HepG2 (cell line): ENCODE measurements around the gene SMARCA4. TPM values are rescaled to one million over a fixed set of nuclear protein-coding genes. Genes with fewer than 3 reads are reported as not detected.

Source experiments
- CREB3 ChIP-seq: sonication (generic); formaldehyde crosslinking; IDR thresholded peaks from 2 replicates; pipeline ENCODE4 v1.5.0; 2020; ENCODE audit warnings: missing genetic modification reagents
- KDM5A ChIP-seq: fragments of 200-600 bp; sonication (generic); IDR thresholded peaks from 2 replicates; pipeline ENCODE4 v1.7.0; 2018; ENCODE audit warnings: antibody characterized with exemption, mild to moderate bottlenecking, low read length, borderline replicate concordance
- MEIS1 ChIP-seq: sonication (generic); formaldehyde crosslinking; IDR thresholded peaks from 2 replicates; pipeline ENCODE4 v1.9.0; 2021; ENCODE audit warnings: mild to moderate bottlenecking, missing genetic modification reagents, moderate library complexity, borderline replicate concordance
- NFAT5 ChIP-seq: sonication (generic); formaldehyde crosslinking; IDR thresholded peaks from 2 replicates; pipeline ENCODE4 v1.4.0; 2020; ENCODE audit warnings: missing genetic modification reagents
- PRDM10 ChIP-seq: sonication (generic); formaldehyde crosslinking; IDR thresholded peaks from 2 replicates; pipeline ENCODE4 v1.4.0; 2020; ENCODE audit warnings: low read depth, missing genetic modification reagents
- RFX1 ChIP-seq: fragments of 450-650 bp; IDR thresholded peaks from 2 replicates; pipeline ENCODE4 v1.6.1; 2017
- SMARCE1 ChIP-seq: fragments of 450-650 bp; IDR thresholded peaks from 2 replicates; pipeline ENCODE4 v1.6.1; 2017; ENCODE audit warnings: borderline replicate concordance
- TARDBP ChIP-seq: sonication (generic); formaldehyde crosslinking; IDR thresholded peaks from 2 replicates; pipeline ENCODE4 v1.8.0; 2022; ENCODE audit warnings: mild to moderate bottlenecking, missing genetic modification reagents
- ZNF12 ChIP-seq: sonication (generic); formaldehyde crosslinking; IDR thresholded peaks from 2 replicates; pipeline ENCODE4 v1.5.0; 2020; ENCODE audit warnings: missing genetic modification reagents
- ZNF432 ChIP-seq: sonication (generic); formaldehyde crosslinking; IDR thresholded peaks from 2 replicates; pipeline ENCODE4 v1.5.0; 2020; ENCODE audit warnings: missing genetic modification reagents, mild to moderate bottlenecking, borderline replicate concordance
- ZNF724P ChIP-seq: sonication (generic); formaldehyde crosslinking; IDR thresholded peaks from 2 replicates; pipeline ENCODE4 v1.8.0; 2022; ENCODE audit warnings: missing genetic modification reagents, borderline replicate concordance
- ZNF773 ChIP-seq: sonication (generic); formaldehyde crosslinking; IDR thresholded peaks from 2 replicates; pipeline ENCODE4 v1.4.0; 2020; ENCODE audit warnings: missing genetic modification reagents, borderline replicate concordance
- ZNF775 ChIP-seq: sonication (generic); formaldehyde crosslinking; IDR thresholded peaks from 2 replicates; pipeline ENCODE4 v1.4.0; 2020; ENCODE audit warnings: missing genetic modification reagents, mild to moderate bottlenecking, moderate library complexity, borderline replicate concordance
- ZNF776 ChIP-seq: sonication (generic); formaldehyde crosslinking; IDR thresholded peaks from 2 replicates; pipeline ENCODE4 v1.4.0; 2020; ENCODE audit warnings: mild to moderate bottlenecking, missing genetic modification reagents
- ZNF784 ChIP-seq: sonication (generic); formaldehyde crosslinking; IDR thresholded peaks from 2 replicates; pipeline ENCODE4 v1.5.1; 2020; ENCODE audit warnings: missing genetic modification reagents, mild to moderate bottlenecking, borderline replicate concordance
- ZSCAN30 ChIP-seq: sonication (generic); formaldehyde crosslinking; IDR thresholded peaks from 2 replicates; pipeline ENCODE4 v1.5.0; 2020; ENCODE audit warnings: mild to moderate bottlenecking, missing genetic modification reagents
- polyA plus RNA-seq, 8 experiments: library from polyadenylated mRNA; depleted of rRNA in 3 of 8; stranded (reverse) in 7 of 8; unstranded in 1 of 8; fragments of >200 nt; fragmentation: Illumina TruSeq in 4 of 8; extraction: Trizol in 4 of 8; gene quantifications; 2 replicates each; pipeline versions ENCODE4 v1.2.1 to v1.2.3, GENCODE V29; 2011 to 2016; ENCODE audit warnings: low read depth in 4 of 8, missing spikeins in 1 of 8, mixed read lengths in 1 of 8; ENCODE audit not compliant: insufficient read depth in 1 of 8
- total RNA-seq, 5 experiments: library from RNA; depleted of rRNA; stranded (reverse); fragments of >200 nt; fragmentation: Illumina TruSeq; extraction: Trizol; gene quantifications; 2 replicates each; pipeline ENCODE4 v1.2.3, GENCODE V29; 2016; ENCODE audit warnings: low read depth in 1 of 5

The SMARCA4 gene
- total and polyA plus RNA-seq, 2 of the 13 experiments (the other 11 are each of a cell fraction or from before 2014, with no cell fraction given): 25.4 to 45.9 TPM

- TF ChIP-seq NFAT5 (CRISPR knock-in tag): no peak; the same call in 1 of the 2 replicates
- peak; percentile 24; the same call in 1 of the 2 replicates for TF ChIP-seq MEIS1
- TF ChIP-seq ZNF784: peak; percentile 52; the same call in 1 of the 2 replicates
- 0 out of 2 replicates have a peak, but pooled peaks have one; percentile 26 for TF ChIP-seq ZNF775 (CRISPR knock-in tag)
- no peak for TF ChIP-seq SMARCE1
- peak; percentile 83; the same call in 1 of the 2 replicates for TF ChIP-seq ZNF776
- no peak for TF ChIP-seq ZSCAN30 (CRISPR knock-in tag)
- no peak for TF ChIP-seq ZNF12 (CRISPR knock-in tag)
- peak; percentile 47 for TF ChIP-seq TARDBP (CRISPR knock-in tag)
- no peak for TF ChIP-seq KDM5A
- no peak; the same call in 1 of the 2 replicates for TF ChIP-seq CREB3 (CRISPR knock-in tag)
- TF ChIP-seq PRDM10: 0 out of 2 replicates have a peak, but pooled peaks have one; percentile 31
- TF ChIP-seq ZNF724P (CRISPR knock-in tag): no peak; the same call in 1 of the 2 replicates
- no peak for TF ChIP-seq RFX1
- TF ChIP-seq ZNF773 (CRISPR knock-in tag): no peak
- TF ChIP-seq ZNF432: no peak; the same call in 1 of the 2 replicates
These were observed at the start of gene SMARCA4 (continued) for GRCh38 chr19:10960314-10961072.
